MM.1S (cell line): ENCODE data around the gene CCDC85C.

Experiments
- DNase-seq: peaks from one replicate; pipeline ENCODE4 v3.0.0-alpha.2; 2015
- H2AFZ ChIP-seq: fragments of 300-600 bp; sonication (generic); 2 replicates; pipeline ENCODE4 v1.6.0; 2016; ENCODE audit warnings: antibody characterized with exemption, low read length
- H3F3A ChIP-seq: fragments of 300-600 bp; sonication (generic); 2 replicates; pipeline ENCODE4 v1.6.1; 2016; ENCODE audit warnings: mild to moderate bottlenecking, antibody characterized with exemption, low read length, moderate library complexity, mixed read lengths; ENCODE audit not compliant: insufficient read depth
- H3K27ac ChIP-seq: fragments of 300-600 bp; sonication (generic); 2 replicates; pipeline ENCODE4 v1.5.1; 2016; ENCODE audit warnings: mild to moderate bottlenecking, low read length
- H3K27me3 ChIP-seq: fragments of 300-600 bp; sonication (generic); replicated peaks from 2 replicates; pipeline ENCODE4 v1.6.0; 2016; ENCODE audit warnings: low read length; ENCODE audit not compliant: insufficient read depth
- H3K36me3 ChIP-seq: fragments of 300-600 bp; sonication (generic); replicated peaks from 2 replicates; pipeline ENCODE4 v1.6.1; 2016; ENCODE audit warnings: mild to moderate bottlenecking, low read length, mixed read lengths; ENCODE audit not compliant: insufficient read depth
- H3K4me1 ChIP-seq: fragments of 300-600 bp; sonication (generic); 2 replicates; pipeline ENCODE4 v1.6.1; 2016; ENCODE audit warnings: low read length, mixed read lengths
- H3K4me2 ChIP-seq: fragments of 300-600 bp; sonication (generic); 2 replicates; pipeline ENCODE4 v1.6.0; 2016; ENCODE audit warnings: low read depth, low read length
- H3K4me3 ChIP-seq: fragments of 300-600 bp; sonication (generic); 2 replicates; pipeline ENCODE4 v1.5.1; 2016; ENCODE audit warnings: low read length, mixed read lengths
- H3K79me2 ChIP-seq: fragments of 300-600 bp; sonication (generic); 2 replicates; pipeline ENCODE4 v1.6.1; 2016; ENCODE audit warnings: mixed run types, low read length, mixed read lengths
- H3K9ac ChIP-seq: fragments of 300-600 bp; sonication (generic); 2 replicates; pipeline ENCODE4 v1.6.1; 2016; ENCODE audit warnings: low read length, mixed read lengths
- H3K9me2 ChIP-seq: fragments of 300-600 bp; sonication (generic); replicated peaks from 2 replicates; pipeline ENCODE4 v1.6.1; 2016; ENCODE audit warnings: mild to moderate bottlenecking, low read length, mixed read lengths; ENCODE audit not compliant: insufficient read depth
- H3K9me3 ChIP-seq: fragments of 300-600 bp; sonication (generic); replicated peaks from 2 replicates; pipeline ENCODE4 v1.6.1; 2016; ENCODE audit warnings: mild to moderate bottlenecking, low read length, mixed read lengths; ENCODE audit not compliant: insufficient read depth
- H4K20me1 ChIP-seq: fragments of 300-600 bp; sonication (generic); 2 replicates; pipeline ENCODE4 v1.6.1; 2016; ENCODE audit warnings: mild to moderate bottlenecking, low read length, moderate library complexity, mixed read lengths; ENCODE audit not compliant: insufficient read depth
- EZH2 ChIP-seq: fragments of 300-600 bp; sonication (generic); optimal IDR thresholded peaks from 2 replicates; pipeline ENCODE3; 2017; ENCODE audit warnings: low read depth, mild to moderate bottlenecking, antibody characterized with exemption, low read length, mixed read lengths
- EZH2phosphoT487 ChIP-seq: fragments of 300-600 bp; sonication (generic); IDR thresholded peaks from 2 replicates; pipeline ENCODE4 v1.6.1; 2018; ENCODE audit warnings: antibody characterized with exemption, low read length
- TF ChIP-seq, protein P1 (sequence below): fragments of 300-600 bp; sonication (generic); IDR thresholded peaks from 2 replicates; pipeline ENCODE4 v1.5.1; 2016; ENCODE audit warnings: antibody characterized with exemption, low read length, mixed read lengths

Gene CCDC85C

DNA sequence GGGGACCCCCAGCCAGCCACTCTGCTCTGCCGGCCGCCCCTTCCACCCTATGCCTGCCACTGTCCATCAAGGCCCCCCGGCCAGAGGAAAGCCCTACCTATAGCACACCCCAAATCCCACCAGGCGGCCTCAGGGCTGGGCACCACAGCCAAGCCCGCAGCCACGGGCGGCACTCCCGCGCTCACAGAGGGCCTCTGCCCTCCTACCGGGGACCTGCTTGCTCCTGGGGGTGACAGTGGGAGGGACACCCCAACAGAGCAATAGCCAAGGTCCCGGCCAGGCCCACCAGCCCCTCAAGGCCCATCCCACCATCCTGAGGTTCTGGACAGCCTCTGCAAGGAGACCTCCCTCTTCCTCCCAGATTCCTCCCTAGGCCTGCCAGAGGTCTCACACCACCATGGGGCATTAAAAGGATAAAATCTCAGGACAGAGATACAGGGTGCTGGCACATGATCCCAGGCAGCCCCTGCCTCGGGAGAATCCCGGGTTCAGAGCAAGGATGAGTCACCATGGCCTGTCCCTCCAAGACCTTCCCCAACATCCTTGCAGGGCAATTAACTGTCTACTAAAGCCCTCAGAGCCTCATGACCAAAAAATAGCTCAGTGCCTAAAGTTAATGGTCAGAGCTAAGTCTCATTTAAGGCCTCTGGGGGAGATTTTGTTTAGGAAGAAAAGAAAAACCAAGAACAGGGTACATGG, 17.1 kb downstream of the CCDC85C start:
- Histone ChIP-seq H3K27me3 (no peaks in the 10 kb centered on the region), H3K4me2 (no peak overlapping the region), H3F3A (no peaks in the 10 kb centered on the region), H3K79me2 (no peaks in the 10 kb centered on the region; the same call in 1 of the 2 replicates), H3K4me3 (no peak overlapping the region), H3K27ac (no peak overlapping the region), H3K9me2 (no peaks in the 10 kb centered on the region), H3K9me3 (no peaks in the 10 kb centered on the region), H3K9ac (no peak overlapping the region), H3K36me3 (no peaks in the 10 kb centered on the region), H2AFZ (no peak overlapping the region), H3K4me1 (no peaks in the 10 kb centered on the region), H4K20me1 (no peaks in the 10 kb centered on the region)
- no peak for DNase-seq
- TF ChIP-seq EZH2phosphoT487 (no peak), EZH2 (no peak)
- TF ChIP-seq, protein P1, sequence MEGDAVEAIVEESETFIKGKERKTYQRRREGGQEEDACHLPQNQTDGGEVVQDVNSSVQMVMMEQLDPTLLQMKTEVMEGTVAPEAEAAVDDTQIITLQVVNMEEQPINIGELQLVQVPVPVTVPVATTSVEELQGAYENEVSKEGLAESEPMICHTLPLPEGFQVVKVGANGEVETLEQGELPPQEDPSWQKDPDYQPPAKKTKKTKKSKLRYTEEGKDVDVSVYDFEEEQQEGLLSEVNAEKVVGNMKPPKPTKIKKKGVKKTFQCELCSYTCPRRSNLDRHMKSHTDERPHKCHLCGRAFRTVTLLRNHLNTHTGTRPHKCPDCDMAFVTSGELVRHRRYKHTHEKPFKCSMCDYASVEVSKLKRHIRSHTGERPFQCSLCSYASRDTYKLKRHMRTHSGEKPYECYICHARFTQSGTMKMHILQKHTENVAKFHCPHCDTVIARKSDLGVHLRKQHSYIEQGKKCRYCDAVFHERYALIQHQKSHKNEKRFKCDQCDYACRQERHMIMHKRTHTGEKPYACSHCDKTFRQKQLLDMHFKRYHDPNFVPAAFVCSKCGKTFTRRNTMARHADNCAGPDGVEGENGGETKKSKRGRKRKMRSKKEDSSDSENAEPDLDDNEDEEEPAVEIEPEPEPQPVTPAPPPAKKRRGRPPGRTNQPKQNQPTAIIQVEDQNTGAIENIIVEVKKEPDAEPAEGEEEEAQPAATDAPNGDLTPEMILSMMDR, result no peak

DNA sequence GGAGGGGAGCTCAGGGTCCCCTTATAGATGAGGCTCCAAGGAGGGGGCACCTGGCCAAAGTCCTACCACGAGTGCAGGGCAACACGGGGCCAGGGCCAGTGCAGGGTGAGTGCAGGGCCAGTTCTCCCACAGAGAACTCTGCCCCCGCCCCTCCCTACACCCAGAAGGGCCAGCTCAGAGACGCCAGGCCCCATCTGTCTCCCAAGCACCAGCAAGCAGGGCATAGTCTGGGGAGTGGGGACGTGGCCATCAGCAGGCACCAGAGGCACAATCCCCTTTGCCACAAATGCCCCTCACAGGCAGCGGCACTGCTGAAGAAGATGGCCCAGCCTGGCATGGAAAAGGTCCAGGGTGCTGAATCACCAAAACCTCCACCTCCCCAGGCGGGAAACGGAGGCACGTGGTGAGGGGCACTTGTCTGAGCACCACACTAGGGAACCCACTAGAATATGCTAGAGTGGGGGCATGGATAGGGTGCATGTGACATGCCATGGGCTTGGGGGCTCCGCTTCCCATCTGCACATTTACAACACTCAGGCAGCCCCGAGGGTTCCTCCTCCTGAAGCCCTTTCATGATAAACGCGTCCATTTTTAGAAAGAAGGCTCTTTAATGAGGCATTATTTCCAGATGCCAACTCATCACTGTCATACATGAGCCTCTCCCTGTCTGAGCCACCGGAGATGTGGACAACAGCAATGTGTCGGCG, 17.8 kb downstream of the CCDC85C start:
- no peak overlapping the region for H3K27ac ChIP-seq
- no peaks in the 10 kb centered on the region for H3K4me1 ChIP-seq
- no peaks in the 10 kb centered on the region for H4K20me1 ChIP-seq
- H2AFZ ChIP-seq, result no peak overlapping the region
- no peak overlapping the region for H3K9ac ChIP-seq
- TF ChIP-seq EZH2phosphoT487, result no peak
- TF ChIP-seq, protein P1, result no peak
- no peak for TF ChIP-seq EZH2
- no peaks in the 10 kb centered on the region for H3K27me3 ChIP-seq
- H3K9me3 ChIP-seq, result no peaks in the 10 kb centered on the region
- no peak for DNase-seq
- no peaks in the 10 kb centered on the region; the same call in 1 of the 2 replicates for H3K79me2 ChIP-seq
- no peak overlapping the region for H3K4me3 ChIP-seq
- H3K4me2 ChIP-seq, result no peak overlapping the region
- no peaks in the 10 kb centered on the region for H3K9me2 ChIP-seq
- no peaks in the 10 kb centered on the region for H3K36me3 ChIP-seq
- no peaks in the 10 kb centered on the region for H3F3A ChIP-seq

DNA sequence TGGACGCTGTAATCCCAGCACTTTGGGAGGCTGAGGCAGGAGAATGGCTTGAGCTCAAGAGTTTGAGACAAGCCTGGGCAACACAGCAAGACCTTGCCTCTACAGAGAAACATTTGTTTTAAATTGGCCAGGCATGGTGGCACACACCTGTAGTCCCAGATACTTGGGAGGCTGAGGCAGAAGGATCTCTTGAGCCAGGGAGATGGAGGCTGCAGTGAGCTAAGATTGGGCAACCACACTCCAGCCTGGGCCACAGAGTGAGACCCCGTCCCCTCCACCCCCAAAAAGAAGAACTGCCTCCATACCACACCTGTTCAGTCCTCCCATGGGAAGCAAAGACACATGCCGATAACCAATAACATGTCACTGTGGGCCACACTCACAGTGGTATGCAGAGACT, 19.2 kb downstream of the CCDC85C start:
- Histone ChIP-seq H3K36me3 (no peaks in the 10 kb centered on the region), H4K20me1 (no peaks in the 10 kb centered on the region), H3K4me3 (no peak overlapping the region), H3K27me3 (no peaks in the 10 kb centered on the region), H3F3A (no peaks in the 10 kb centered on the region), H3K9ac (no peak overlapping the region), H3K27ac (no peak overlapping the region), H3K9me3 (no peaks in the 10 kb centered on the region), H3K4me2 (no peak overlapping the region), H3K79me2 (no peaks in the 10 kb centered on the region; the same call in 1 of the 2 replicates), H3K9me2 (no peaks in the 10 kb centered on the region), H2AFZ (no peak overlapping the region), H3K4me1 (no peaks in the 10 kb centered on the region)
- no peak for DNase-seq
- TF ChIP-seq EZH2phosphoT487 (no peak), EZH2 (no peak)
- TF ChIP-seq, protein P1, result no peak
